Esophagus muscularis mucosa (tissue), 4 donors: ENCODE data around the gene IZUMO4.

Experiments
- CTCF ChIP-seq, 3 experiments: fragments of 200-600 bp in 2 of 3; fragments of 450-650 bp in 1 of 3; sonication (generic) in 2 of 3; IDR thresholded peaks; one replicate each; pipeline ENCODE4 v1.5.1; 2017 to 2019; ENCODE audit warnings: antibody characterized with exemption in 3 of 3, mild to moderate bottlenecking in 2 of 3, moderate library complexity in 1 of 3
- EP300 ChIP-seq: sonication (generic); formaldehyde crosslinking; IDR thresholded peaks from one replicate; pipeline ENCODE4 v1.6.1; 2017; ENCODE audit warnings: antibody characterized with exemption
- POLR2A ChIP-seq: fragments of 450-650 bp; IDR thresholded peaks from one replicate; pipeline ENCODE4 v1.6.1; 2017; ENCODE audit warnings: antibody characterized with exemption, moderate library complexity, mild to moderate bottlenecking, low read depth

GRCh38 chr19:2122982-2123381 lies 26.3 kb downstream of the IZUMO4 start:
- TF ChIP-seq CTCF (IDR thresholded peaks at IDR 0.05) (no peak), POLR2A (no peak), EP300 (no peak)
